Keratinocyte (primary cell): Measurements from ENCODE around the gene WDR87.

Source experiments
- CTCF ChIP-seq, 3 experiments: IDR thresholded peaks in 1 of 3; conservative IDR thresholded peaks in 1 of 3; optimal IDR thresholded peaks in 1 of 3; 2 replicates in 2 of 3; 3 replicates in 1 of 3; pipeline versions ENCODE3 to v1.5.1; 2011; ENCODE audit warnings: low read length in 3 of 3, mild to moderate bottlenecking in 3 of 3, moderate library complexity in 2 of 3, control low read depth in 1 of 3, inconsistent platforms in 1 of 3; ENCODE audit not compliant: insufficient read depth in 2 of 3; ENCODE audit errors: extremely low read depth in 1 of 3
- EZH2 ChIP-seq: IDR thresholded peaks from one replicate; pipeline ENCODE4 v1.6.1; 2012; ENCODE audit warnings: inconsistent platforms, mild to moderate bottlenecking, low read length, moderate library complexity

DNA sequence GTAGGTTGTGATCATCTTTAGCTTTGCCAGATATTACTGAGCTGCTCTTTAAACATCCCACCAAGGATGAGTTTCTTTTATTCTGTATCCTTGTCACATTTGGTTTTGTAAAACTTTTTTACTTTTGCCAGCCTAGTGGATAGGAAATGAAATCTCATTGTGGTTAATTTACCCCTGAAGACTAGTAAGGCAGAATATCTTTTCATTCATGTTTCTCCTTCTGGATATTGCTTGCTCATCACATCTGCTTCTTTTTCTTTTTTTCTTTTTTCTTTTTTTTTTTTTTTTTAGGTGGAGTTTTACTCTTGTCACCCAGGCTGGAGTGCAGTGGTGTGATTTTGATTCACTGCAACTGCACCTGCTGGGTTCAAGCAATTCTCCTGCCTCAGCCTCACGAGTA lies 32.0 kb upstream of the WDR87 start:
- TF ChIP-seq CTCF (optimal IDR thresholded peaks at IDR 0.05 in 1 of 3, IDR thresholded peaks at IDR 0.05 in 1 of 3, conservative IDR thresholded peaks at IDR 0.05 in 1 of 3; ENCODE audit: extremely low read depth in 1 of 3, insufficient read depth in 2 of 3, low read length in 3 of 3) (no peak), EZH2 (no peak)
